SU-DHL-6 (cell line): Measurements from ENCODE around the gene SCN5A.

Experiments used
- H2AFZ ChIP-seq: fragments of 200-600 bp; sonication (generic); 2 replicates; pipeline ENCODE4 v1.6.1; 2014; ENCODE audit warnings: low read depth, mild to moderate bottlenecking, moderate library complexity, mixed read lengths, antibody characterized with exemption, low read length; ENCODE audit not compliant: severe bottlenecking
- H3F3A ChIP-seq: fragments of 200-600 bp; shearing (Covaris generic); 2 replicates; pipeline ENCODE4 v1.6.0; 2016; ENCODE audit warnings: antibody characterized with exemption, mild to moderate bottlenecking; ENCODE audit not compliant: insufficient read depth
- H3K27ac ChIP-seq: fragments of 200-600 bp; sonication (generic); 2 replicates; pipeline ENCODE4 v1.5.1; 2016; ENCODE audit warnings: low read depth, mild to moderate bottlenecking, low read length, moderate library complexity, mixed read lengths
- H3K27me3 ChIP-seq: fragments of 200-600 bp; sonication (generic), shearing (Covaris generic); 2 replicates; pipeline ENCODE4 v1.6.0; 2014; ENCODE audit warnings: mild to moderate bottlenecking, low read length
- H3K36me3 ChIP-seq: fragments of 200-600 bp; sonication (generic); 2 replicates; pipeline ENCODE4 v1.6.1; 2014; ENCODE audit warnings: mild to moderate bottlenecking, low read length, mixed read lengths
- H3K4me2 ChIP-seq: fragments of 300-600, 200-600 bp; shearing (Covaris generic), sonication (generic); 2 replicates; pipeline ENCODE4 v1.6.0; 2014; ENCODE audit warnings: low read length, low read depth, mild to moderate bottlenecking; ENCODE audit not compliant: poor library complexity, severe bottlenecking
- H3K4me3 ChIP-seq: fragments of 200-600 bp; sonication (generic); 2 replicates; pipeline ENCODE4 v1.5.1; 2014; ENCODE audit warnings: antibody characterized with exemption, low read length, mild to moderate bottlenecking, mixed read lengths; ENCODE audit not compliant: insufficient read depth, poor library complexity, severe bottlenecking
- H3K79me2 ChIP-seq: fragments of 200-600 bp; sonication (generic); 2 replicates; pipeline ENCODE4 v1.6.1; 2014; ENCODE audit warnings: mild to moderate bottlenecking, low read length, moderate library complexity; ENCODE audit not compliant: insufficient read depth
- H3K9ac ChIP-seq: fragments of 200-600 bp; sonication (generic); 2 replicates; pipeline ENCODE4 v1.7.0; 2014; ENCODE audit warnings: mild to moderate bottlenecking, low read length
- H3K9me2 ChIP-seq: fragments of 200-600 bp; sonication (generic); replicated peaks from 2 replicates; pipeline ENCODE4 v1.6.1; 2014; ENCODE audit warnings: low read length; ENCODE audit not compliant: insufficient read depth
- H3K9me3 ChIP-seq: fragments of 200-600 bp; sonication (generic); 2 replicates; pipeline ENCODE4 v1.6.1; 2014; ENCODE audit warnings: low read length, mixed read lengths; ENCODE audit not compliant: insufficient read depth
- H4K20me1 ChIP-seq: fragments of 200-600 bp; sonication (generic); 2 replicates; pipeline ENCODE4 v1.6.1; 2014; ENCODE audit warnings: low read depth, mild to moderate bottlenecking, antibody characterized with exemption, low read length, moderate library complexity, mixed read lengths
- EZH2phosphoT487 ChIP-seq: fragments of 200-600 bp; sonication (generic), shearing (Covaris generic); conservative IDR thresholded peaks from 2 replicates; pipeline ENCODE4 v1.6.1; 2018; ENCODE audit warnings: mild to moderate bottlenecking, antibody characterized with exemption, low read length, moderate library complexity, mixed read lengths
- TF ChIP-seq, protein P1 (sequence below): fragments of 200-600 bp; sonication (generic); IDR thresholded peaks from one replicate; pipeline ENCODE4 v1.5.1; 2017; ENCODE audit warnings: antibody characterized with exemption, mild to moderate bottlenecking, low read length, moderate library complexity; ENCODE audit not compliant: insufficient read depth, poor library complexity, severe bottlenecking

Gene SCN5A

DNA sequence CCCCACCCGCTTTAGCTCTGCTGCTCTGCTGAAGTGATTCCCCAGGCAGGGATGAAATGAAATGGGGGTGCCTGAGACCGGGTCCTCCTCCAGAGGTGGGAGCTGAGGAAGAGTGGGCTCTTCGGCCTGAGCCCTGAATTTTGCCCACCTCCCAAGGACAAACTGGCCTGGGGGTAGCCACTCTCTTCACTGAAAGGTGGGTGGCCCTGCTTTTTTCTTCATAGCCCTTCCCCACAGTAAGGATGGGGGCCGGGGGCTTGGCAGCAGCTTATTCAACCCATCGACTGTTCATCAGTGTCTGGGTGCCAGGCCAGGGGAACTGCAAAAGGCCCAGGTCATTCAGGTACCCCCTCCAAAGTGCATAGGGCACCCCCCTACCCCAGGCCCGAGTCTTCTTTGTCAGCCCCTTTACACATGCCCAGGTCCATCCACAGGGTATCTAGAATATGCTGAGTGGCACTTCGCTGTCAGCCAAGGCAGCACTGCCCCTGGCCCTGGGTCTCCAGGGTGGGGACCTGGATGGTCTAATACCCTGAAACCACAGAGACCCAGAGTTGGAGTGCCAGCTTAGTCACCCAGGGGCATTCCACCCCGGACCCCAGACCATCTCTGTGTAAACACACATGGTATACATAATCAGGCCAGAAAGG is 7.9 kb downstream of the SCN5A start:
- no peak overlapping the region for H3K27ac ChIP-seq
- H3K4me3 ChIP-seq: no peak overlapping the region
- no peaks in the 10 kb centered on the region for H4K20me1 ChIP-seq
- no peak overlapping the region for H3K4me2 ChIP-seq
- H3K9ac ChIP-seq: no peak overlapping the region
- H3K27me3 ChIP-seq: no peaks in the 10 kb centered on the region
- H3K79me2 ChIP-seq: no peaks in the 10 kb centered on the region
- no peak for TF ChIP-seq EZH2phosphoT487
- TF ChIP-seq, protein P1, sequence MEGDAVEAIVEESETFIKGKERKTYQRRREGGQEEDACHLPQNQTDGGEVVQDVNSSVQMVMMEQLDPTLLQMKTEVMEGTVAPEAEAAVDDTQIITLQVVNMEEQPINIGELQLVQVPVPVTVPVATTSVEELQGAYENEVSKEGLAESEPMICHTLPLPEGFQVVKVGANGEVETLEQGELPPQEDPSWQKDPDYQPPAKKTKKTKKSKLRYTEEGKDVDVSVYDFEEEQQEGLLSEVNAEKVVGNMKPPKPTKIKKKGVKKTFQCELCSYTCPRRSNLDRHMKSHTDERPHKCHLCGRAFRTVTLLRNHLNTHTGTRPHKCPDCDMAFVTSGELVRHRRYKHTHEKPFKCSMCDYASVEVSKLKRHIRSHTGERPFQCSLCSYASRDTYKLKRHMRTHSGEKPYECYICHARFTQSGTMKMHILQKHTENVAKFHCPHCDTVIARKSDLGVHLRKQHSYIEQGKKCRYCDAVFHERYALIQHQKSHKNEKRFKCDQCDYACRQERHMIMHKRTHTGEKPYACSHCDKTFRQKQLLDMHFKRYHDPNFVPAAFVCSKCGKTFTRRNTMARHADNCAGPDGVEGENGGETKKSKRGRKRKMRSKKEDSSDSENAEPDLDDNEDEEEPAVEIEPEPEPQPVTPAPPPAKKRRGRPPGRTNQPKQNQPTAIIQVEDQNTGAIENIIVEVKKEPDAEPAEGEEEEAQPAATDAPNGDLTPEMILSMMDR: no peak
- H3K36me3 ChIP-seq: no peaks in the 10 kb centered on the region
- no peak overlapping the region for H2AFZ ChIP-seq
- no peaks in the 10 kb centered on the region for H3F3A ChIP-seq
- H3K9me3 ChIP-seq: no peaks in the 10 kb centered on the region
- no peaks in the 10 kb centered on the region for H3K9me2 ChIP-seq

DNA sequence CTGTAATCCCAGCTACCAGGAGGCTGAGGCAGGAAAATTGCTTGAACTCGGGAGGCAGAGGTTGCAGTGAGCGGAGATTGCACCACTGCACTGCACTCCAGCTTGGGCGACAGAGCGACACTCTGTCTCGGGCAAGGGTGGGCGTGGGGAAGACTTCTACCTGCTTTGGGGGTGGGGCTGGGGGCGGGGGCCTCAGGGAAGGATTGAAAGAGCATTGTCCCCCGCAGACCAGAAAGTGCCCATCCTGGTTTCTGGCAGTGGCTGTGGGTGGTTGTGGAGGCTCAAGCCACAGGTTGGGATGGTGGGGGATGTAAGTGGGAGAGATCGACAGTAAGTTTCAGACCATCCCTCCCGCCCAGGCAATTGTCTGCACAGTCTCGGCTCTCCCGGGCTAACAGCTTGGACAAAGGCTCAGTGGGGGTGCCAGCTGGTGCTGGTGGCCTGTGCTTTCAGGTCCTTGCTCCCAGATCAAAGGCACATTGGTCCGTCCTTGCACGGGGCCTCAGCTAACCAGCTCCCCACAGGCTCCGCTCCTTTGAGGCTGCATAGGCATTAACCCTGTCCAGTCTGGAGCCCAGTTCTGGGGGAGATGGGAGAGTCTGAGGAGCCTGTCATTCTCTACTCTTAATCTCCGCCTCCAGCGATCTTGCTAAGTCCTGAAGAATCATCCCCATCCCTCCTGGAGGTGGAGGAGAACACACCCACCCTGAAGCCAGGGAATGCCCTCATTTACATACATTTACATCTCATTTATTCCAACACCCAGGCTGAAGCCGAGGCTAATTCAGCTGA is 8.6 kb downstream of the SCN5A start:
- Histone ChIP-seq H3K9me2 (no peaks in the 10 kb centered on the region), H2AFZ (no peak overlapping the region), H4K20me1 (no peaks in the 10 kb centered on the region), H3K27me3 (no peaks in the 10 kb centered on the region), H3K79me2 (no peaks in the 10 kb centered on the region), H3K9ac (no peak overlapping the region), H3K9me3 (no peaks in the 10 kb centered on the region), H3F3A (no peaks in the 10 kb centered on the region), H3K4me2 (no peak overlapping the region), H3K27ac (no peak overlapping the region), H3K36me3 (no peaks in the 10 kb centered on the region), H3K4me3 (no peak overlapping the region)
- no peak for TF ChIP-seq EZH2phosphoT487
- TF ChIP-seq, protein P1: no peak

DNA sequence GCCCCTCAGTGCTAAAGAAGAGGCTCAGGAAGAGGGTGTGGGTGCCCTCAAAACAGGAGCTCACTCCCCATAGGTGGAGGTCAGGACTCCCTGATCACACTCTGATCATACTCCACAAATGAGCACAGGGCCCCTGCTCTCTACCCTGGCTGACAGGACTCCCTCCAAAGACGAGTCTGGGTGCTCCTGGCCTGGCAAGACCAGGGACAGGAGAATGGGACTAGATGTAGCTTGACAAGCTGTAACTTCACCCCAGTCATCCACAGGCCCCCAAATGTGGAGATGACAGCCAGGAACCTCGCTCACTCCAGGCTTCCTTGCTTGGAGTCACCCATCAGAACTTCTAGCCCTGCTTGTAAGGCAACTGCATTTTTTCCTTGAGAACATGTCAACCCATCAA is 11.1 kb downstream of the SCN5A start:
- H3K9me2 ChIP-seq: no peaks in the 10 kb centered on the region
- H3K27ac ChIP-seq: no peak overlapping the region
- H4K20me1 ChIP-seq: no peaks in the 10 kb centered on the region
- H2AFZ ChIP-seq: no peak overlapping the region
- no peak for TF ChIP-seq EZH2phosphoT487
- TF ChIP-seq, protein P1: no peak
- H3K27me3 ChIP-seq: no peaks in the 10 kb centered on the region
- H3K4me2 ChIP-seq: no peak overlapping the region
- no peaks in the 10 kb centered on the region for H3K9me3 ChIP-seq
- no peak overlapping the region for H3K9ac ChIP-seq
- H3K79me2 ChIP-seq: no peaks in the 10 kb centered on the region
- H3F3A ChIP-seq: no peaks in the 10 kb centered on the region
- H3K36me3 ChIP-seq: no peaks in the 10 kb centered on the region
- no peak overlapping the region for H3K4me3 ChIP-seq
